A549 (cell line): ENCODE data around the gene SH3GL2. TPM values are rescaled to one million over a fixed set of nuclear protein-coding genes. Genes with fewer than 3 reads are reported as not detected.

ENCODE experiments used
- ATAC-seq, 2 experiments: fragments of 200-7000 bp in 1 of 2; fragments of >200 bp in 1 of 2; cut with Nextera tagmentation in 1 of 2; cut with Tn5 transposase in 1 of 2; 3 replicates each; pipeline versions ENCODE4 v1.8.0 to v1.9.1; 2018 to 2020; ENCODE audit warnings: mild to moderate bottlenecking in 1 of 2, moderate library complexity in 1 of 2
- CTCF ChIA-PET: fragments of 300-600 bp; sonication (Branson Sonifier 250); formaldehyde crosslinking; extraction: SDS; loops from one replicate; lab custom pipeline; 2021; ENCODE audit warnings: antibody characterized with exemption, inconsistent platforms; lab: Yijun Ruan, JAX
- POLR2A ChIA-PET: fragments of 350-600 bp; formaldehyde crosslinking; extraction: SDS; loops from one replicate; lab custom pipeline; 2021; ENCODE audit warnings: antibody characterized with exemption, inconsistent platforms; lab: Yijun Ruan, JAX
- DNase-seq, 2 experiments: peaks; one replicate each; pipeline versions ENCODE4 v3.0.0 to v3.0.0-alpha.2; 2011 to 2016; ENCODE audit warnings: low read depth in 1 of 2, low spot score in 1 of 2
- FAIRE-seq: peaks from 2 replicates; lab custom pipeline; 2011; peaks lifted over from hg19 to GRCh38; lab: Jason Lieb, UNC
- H3K27ac ChIP-seq, 2 experiments: fragments of >200 bp; sonication (Bioruptor Twin); formaldehyde crosslinking; 3 replicates each; pipeline ENCODE4 v1.5.1; 2016 to 2017
- H3K4me1 ChIP-seq: fragments of >200 bp; sonication (Bioruptor Twin); formaldehyde crosslinking; 3 replicates; pipeline ENCODE4 v1.6.1; 2016
- H3K4me2 ChIP-seq: fragments of >200 bp; sonication (Bioruptor Twin); formaldehyde crosslinking; 3 replicates; pipeline ENCODE4 v1.6.1; 2016
- H3K4me3 ChIP-seq: fragments of >200 bp; sonication (Bioruptor Twin); formaldehyde crosslinking; 3 replicates; pipeline ENCODE4 v1.5.1; 2016
- H3K9me3 ChIP-seq: fragments of >200 bp; sonication (Bioruptor Twin); formaldehyde crosslinking; 3 replicates; pipeline ENCODE4 v1.6.1; 2016
- BCL3 ChIP-seq: fragments of >200 bp; sonication (Bioruptor Twin); formaldehyde crosslinking; IDR thresholded peaks from 3 replicates; pipeline ENCODE4 v1.6.1; 2016
- BHLHE40 ChIP-seq: IDR thresholded peaks from 2 replicates; pipeline ENCODE4 v1.6.1; 2012; ENCODE audit warnings: low read depth, low read length, inconsistent platforms
- CBX2 ChIP-seq: fragments of 200-600 bp; sonication (generic); IDR thresholded peaks from 2 replicates; pipeline ENCODE4 v1.6.1; 2016; ENCODE audit warnings: low read depth, mild to moderate bottlenecking, borderline replicate concordance
- CEBPB ChIP-seq, 2 experiments: fragments of >200 bp in 1 of 2; sonication (Bioruptor Twin) in 1 of 2; formaldehyde crosslinking in 1 of 2; IDR thresholded peaks; 2 replicates each; pipeline ENCODE4 v1.6.1; 2012 to 2016
- CHD4 ChIP-seq: fragments of 200-600 bp; sonication (generic); IDR thresholded peaks from 2 replicates; pipeline ENCODE4 v1.6.1; 2016; ENCODE audit warnings: antibody characterized with exemption, mild to moderate bottlenecking, borderline replicate concordance
- ELK1 ChIP-seq: fragments of 150-350 bp; IDR thresholded peaks from 2 replicates; pipeline ENCODE4 v1.6.1; 2014; ENCODE audit warnings: low read depth, mild to moderate bottlenecking, low read length
- EP300 ChIP-seq, 2 experiments: fragments of >200 bp; sonication (Bioruptor Twin); formaldehyde crosslinking; IDR thresholded peaks; 2 replicates in 1 of 2; 3 replicates in 1 of 2; pipeline ENCODE4 v1.6.1; 2016 to 2017
- FOXS1 ChIP-seq: fragments of 250-450 bp; sonication (Bioruptor Pico); IDR thresholded peaks from 2 replicates; pipeline ENCODE4 v1.5.0; 2020; ENCODE audit warnings: mild to moderate bottlenecking, moderate library complexity
- GATA3 ChIP-seq: IDR thresholded peaks from 2 replicates; pipeline ENCODE4 v1.6.1; 2012; ENCODE audit warnings: borderline replicate concordance
- HDAC2 ChIP-seq: fragments of 200-600 bp; sonication (generic); IDR thresholded peaks from 2 replicates; pipeline ENCODE4 v1.6.1; 2016
- HEYL ChIP-seq: fragments of 250-450 bp; sonication (Bioruptor Pico); IDR thresholded peaks from 2 replicates; pipeline ENCODE4 v1.8.0; 2021; ENCODE audit warnings: mild to moderate bottlenecking, moderate library complexity
- HOXA7 ChIP-seq: fragments of 250-450 bp; sonication (Bioruptor Pico); IDR thresholded peaks from 2 replicates; pipeline ENCODE4 v1.5.0; 2020; ENCODE audit warnings: mild to moderate bottlenecking, moderate library complexity
- HOXB13 ChIP-seq: fragments of 250-450 bp; sonication (Bioruptor Pico); IDR thresholded peaks from 2 replicates; pipeline ENCODE4 v1.5.0; 2020; ENCODE audit warnings: low read depth, mild to moderate bottlenecking, moderate library complexity
- HOXB5 ChIP-seq: fragments of 250-450 bp; sonication (Bioruptor Pico); IDR thresholded peaks from 2 replicates; pipeline ENCODE4 v1.5.0; 2020; ENCODE audit warnings: mild to moderate bottlenecking, moderate library complexity
- JUN ChIP-seq, 2 experiments: fragments of >200 bp; sonication (Bioruptor Twin); formaldehyde crosslinking; IDR thresholded peaks; 2 replicates in 1 of 2; 3 replicates in 1 of 2; pipeline ENCODE4 v1.6.1; 2016 to 2017
- NFE2L2 ChIP-seq: fragments of 150-350 bp; conservative IDR thresholded peaks from 2 replicates; pipeline ENCODE4 v1.6.1; 2014; ENCODE audit warnings: low read length
- NR3C1 ChIP-seq: fragments of >200 bp; sonication (Bioruptor Twin); formaldehyde crosslinking; IDR thresholded peaks from 3 replicates; pipeline ENCODE4 v1.6.1; 2017
- PBX3 ChIP-seq: IDR thresholded peaks from 2 replicates; pipeline ENCODE4 v1.6.1; 2012
- PHF8 ChIP-seq: fragments of 200-600 bp; sonication (generic); IDR thresholded peaks from 2 replicates; pipeline ENCODE4 v1.6.1; 2016; ENCODE audit warnings: low read depth, mild to moderate bottlenecking, antibody characterized with exemption, moderate library complexity, borderline replicate concordance
- POLR2A ChIP-seq: IDR thresholded peaks from 2 replicates; pipeline ENCODE4 v1.6.1; 2012; ENCODE audit warnings: mild to moderate bottlenecking, low read length
- POLR2AphosphoS2 ChIP-seq: conservative IDR thresholded peaks from 2 replicates; pipeline ENCODE4 v1.6.1; 2012; ENCODE audit warnings: low read length, improper control_type of control experiment, inconsistent platforms
- RAD21 ChIP-seq, 2 experiments: fragments of >200 bp in 1 of 2; sonication (Bioruptor Twin) in 1 of 2; formaldehyde crosslinking in 1 of 2; IDR thresholded peaks in 1 of 2; conservative IDR thresholded peaks in 1 of 2; 2 replicates in 1 of 2; 3 replicates in 1 of 2; pipeline ENCODE4 v1.6.1; 2012 to 2018; ENCODE audit warnings: inconsistent platforms in 1 of 2
- RARB ChIP-seq: fragments of 250-450 bp; sonication (Bioruptor Pico); IDR thresholded peaks from 2 replicates; pipeline ENCODE4 v1.8.0; 2021; ENCODE audit warnings: mild to moderate bottlenecking, moderate library complexity
- REST ChIP-seq: fragments of 200-600 bp; sonication (generic); IDR thresholded peaks from 2 replicates; pipeline ENCODE4 v1.6.1; 2016; ENCODE audit warnings: antibody characterized with exemption, mild to moderate bottlenecking, moderate library complexity
- RFX5 ChIP-seq: fragments of 450-650 bp; IDR thresholded peaks from 2 replicates; pipeline ENCODE4 v1.7.1; 2014; ENCODE audit warnings: antibody characterized with exemption, mild to moderate bottlenecking, moderate library complexity
- SREBF2 ChIP-seq: fragments of 450-650 bp; IDR thresholded peaks from 2 replicates; pipeline ENCODE4 v1.6.1; 2014; ENCODE audit warnings: mild to moderate bottlenecking, moderate library complexity
- ZFP36 ChIP-seq: fragments of 450-650 bp; IDR thresholded peaks from 2 replicates; pipeline ENCODE4 v1.6.1; 2014; ENCODE audit warnings: borderline replicate concordance; ENCODE audit not compliant: partially characterized antibody
- WGBS: methylation state at CpG from one replicate; pipeline ENCODE4 v1.1.6; 2017; ENCODE audit errors: missing lambda C conversion rate; 5-methylcytosine and 5-hydroxymethylcytosine counted together
- polyA plus RNA-seq, 4 experiments: library from polyadenylated mRNA; depleted of rRNA in 3 of 4; stranded (reverse); fragments of >200 nt; fragmentation: RNase III in 1 of 4; extraction: RNeasy Plus Mini Kit Qiagen cat#74134 plus additional on column Dnase treatment in 1 of 4; gene quantifications; 2 replicates in 3 of 4; 3 replicates in 1 of 4; pipeline ENCODE4 v1.2.3, GENCODE V29; 2011 to 2017

The SH3GL2 gene
- polyA plus RNA-seq, 2 of the 4 experiments (the other 2 are of a cell fraction) = 0.03 TPM

- H3K4me1 ChIP-seq = no peaks in the 10 kb centered on the region
- FAIRE-seq (no peak), ATAC-seq (no peak), DNase-seq (no peak)
- WGBS = 21% methylated on average over 1 of the region's 1 CpG
- H3K9me3 ChIP-seq = no peaks in the 10 kb centered on the region
- POLR2A ChIA-PET = no interaction called here
- no peak overlapping the region for H3K27ac ChIP-seq
- no peak overlapping the region for H3K4me3 ChIP-seq
- H3K4me2 ChIP-seq = no peak overlapping the region
- CTCF ChIA-PET = interaction anchor here (1.1 kb wide), 1 partner anchor 23 kb away, joined by 5 read pairs; no protein-coding TSS in a partner anchor
- TF ChIP-seq HDAC2 (no peak), HOXB5 (no peak), PBX3 (no peak), JUN (IDR thresholded peaks at IDR 0.05) (no peak), HEYL (CRISPR knock-in tag) (no peak), GATA3 (no peak), NR3C1 (no peak), BCL3 (no peak), HOXA7 (CRISPR knock-in tag) (no peak), CBX2 (no peak), RAD21 (conservative IDR thresholded peaks at IDR 0.05 in 1 of 2, IDR thresholded peaks at IDR 0.05 in 1 of 2) (no peak), POLR2A (no peak), ELK1 (no peak), HOXB13 (CRISPR knock-in tag) (no peak), PHF8 (no peak), EP300 (IDR thresholded peaks at IDR 0.05) (no peak), RFX5 (no peak)
- TF ChIP-seq, all 56 proteins: peak for 0
Measured at GRCh38 chr9:17719053-17719452, 140.2 kb downstream of the SH3GL2 start.

GRCh38 chr9:17721954-17722353 is 143.1 kb downstream of the SH3GL2 start:
- FAIRE-seq (no peak), ATAC-seq (no peak), DNase-seq (no peak)
- POLR2A ChIA-PET = no interaction called here
- H3K4me3 ChIP-seq = no peak overlapping the region
- CTCF ChIA-PET = no interaction called here
- no peak overlapping the region for H3K4me2 ChIP-seq
- WGBS = 0% methylated on average over 3 of the region's 3 CpGs
- no peaks in the 10 kb centered on the region; the same call in 2 of the 3 replicates for H3K9me3 ChIP-seq
- H3K27ac ChIP-seq = no peak overlapping the region
- H3K4me1 ChIP-seq = no peaks in the 10 kb centered on the region
- no peak for TF ChIP-seq FOXS1 (CRISPR knock-in tag)
- TF ChIP-seq ZFP36 = no peak
- no peak for TF ChIP-seq SREBF2
- no peak for TF ChIP-seq BHLHE40
- no peak for TF ChIP-seq POLR2AphosphoS2
- TF ChIP-seq CEBPB (IDR thresholded peaks at IDR 0.05) = no peak
- no peak for TF ChIP-seq REST
- no peak for TF ChIP-seq HOXA7 (CRISPR knock-in tag)
- no peak for TF ChIP-seq RARB (CRISPR knock-in tag)
- TF ChIP-seq CHD4 = no peak
- TF ChIP-seq NFE2L2 = no peak
